ENCODE data around the gene SRC.

Gene SRC

DNA sequence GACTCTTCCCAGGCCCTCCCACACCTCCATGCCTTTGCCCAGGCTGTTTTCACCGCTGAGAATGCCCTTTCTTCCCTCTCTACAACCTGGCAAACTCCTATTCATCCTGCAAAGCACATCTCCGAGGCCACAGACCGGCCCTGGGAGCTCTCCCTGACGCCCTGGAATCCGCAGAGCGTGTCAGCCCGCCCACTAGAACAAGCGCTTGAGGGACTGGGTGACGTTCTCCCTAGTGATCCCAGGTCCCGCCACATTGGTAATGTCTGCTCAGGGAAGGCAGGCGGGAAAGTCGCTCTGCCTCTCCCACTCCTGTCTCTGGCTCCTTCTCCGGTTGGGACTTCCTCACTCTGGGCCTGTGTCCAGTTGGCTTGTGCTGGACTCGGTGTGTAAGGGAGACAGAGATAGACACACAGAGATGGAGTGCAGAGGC lies 61.6 kb downstream of the SRC start:
- DNase-seq (ENCODE audit: low read depth in 1 of 2, low spot score in 1 of 2), result no peak

DNA sequence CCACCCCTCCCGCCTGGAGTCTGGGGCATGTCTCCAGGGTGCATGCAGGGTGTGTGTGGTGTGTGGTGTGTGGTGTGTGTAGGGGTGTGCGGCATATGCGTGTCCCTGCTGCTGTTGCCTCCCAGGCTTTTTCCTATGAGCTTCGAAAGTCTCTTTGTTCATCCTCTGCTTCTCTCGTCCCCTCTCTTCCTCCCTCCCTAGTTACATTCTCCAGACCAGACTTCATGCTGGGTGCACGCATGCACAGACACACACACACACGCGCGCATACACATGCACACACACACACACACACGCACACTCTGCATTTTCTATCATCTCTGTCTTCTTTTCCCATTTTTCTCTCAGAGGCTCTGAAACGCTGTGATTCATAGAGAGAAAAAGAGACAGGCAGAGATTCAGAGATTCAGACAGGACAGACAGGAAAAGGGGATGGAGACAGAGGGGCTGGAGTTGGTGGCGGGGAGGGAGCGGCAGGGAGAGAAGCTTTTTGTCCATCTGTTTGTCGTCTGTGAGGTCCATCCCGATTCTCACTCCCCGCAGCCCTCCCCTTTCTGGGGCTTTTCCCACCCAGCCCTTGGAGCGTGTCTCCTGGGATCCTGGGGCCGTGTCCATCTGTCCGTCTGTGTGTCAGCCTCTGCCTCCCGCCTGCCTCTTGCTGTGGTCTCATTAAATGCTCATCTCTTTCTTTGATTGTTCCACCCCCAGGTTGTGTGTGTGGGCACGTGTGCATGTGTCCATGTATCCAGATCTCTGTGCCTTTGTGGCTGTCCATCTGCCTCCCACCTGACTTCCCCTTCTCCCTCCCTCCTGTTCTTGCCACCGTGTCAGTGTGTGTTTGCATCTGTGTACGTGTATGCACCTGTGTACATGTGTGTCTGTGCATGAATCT lies 62.6 kb downstream of the SRC start:
- DNase-seq (ENCODE audit: low read depth in 1 of 2, low spot score in 1 of 2), result no peak

DNA sequence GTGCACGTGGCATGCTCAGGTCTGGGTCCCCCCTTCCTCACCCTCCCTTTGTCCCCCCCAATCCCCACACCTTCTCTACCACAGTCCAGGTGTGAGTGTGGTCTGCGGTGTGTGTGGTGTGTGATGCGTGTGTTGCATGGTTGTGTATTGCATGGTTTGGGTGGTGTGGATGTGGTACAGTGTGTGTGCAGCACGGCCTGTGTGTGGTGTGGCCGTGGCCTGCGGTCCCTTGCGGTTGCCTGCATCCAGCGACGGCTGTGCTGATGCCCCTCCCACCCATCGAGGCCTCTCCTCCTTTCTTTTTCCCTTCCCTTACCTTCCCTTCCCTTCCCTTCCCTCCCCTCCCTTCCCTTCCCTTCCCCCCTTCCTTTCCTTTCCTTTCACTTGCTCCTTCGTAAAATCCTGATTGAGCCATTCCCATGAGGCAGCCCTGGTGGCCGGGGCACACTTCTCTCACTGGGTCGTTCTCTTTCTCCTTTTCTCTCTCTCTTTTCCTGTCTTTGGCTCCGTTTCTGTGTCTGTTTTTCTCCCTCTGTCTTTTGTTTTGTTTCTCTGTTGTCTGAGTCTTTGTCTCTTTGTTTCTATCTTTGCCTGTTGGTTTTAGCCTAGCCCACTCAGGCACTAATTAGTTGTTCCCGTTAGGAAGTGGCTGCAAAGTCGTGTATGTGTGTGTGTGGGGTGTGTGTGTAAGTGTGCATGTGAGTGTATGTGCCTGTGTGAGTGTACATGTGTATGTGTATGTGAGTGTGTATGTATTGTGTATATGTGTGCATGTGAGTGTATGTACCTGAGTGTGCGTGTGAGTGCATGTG lies 65.7 kb downstream of the SRC start:
- no peak for DNase-seq (ENCODE audit: low read depth in 1 of 2, low spot score in 1 of 2)

DNA sequence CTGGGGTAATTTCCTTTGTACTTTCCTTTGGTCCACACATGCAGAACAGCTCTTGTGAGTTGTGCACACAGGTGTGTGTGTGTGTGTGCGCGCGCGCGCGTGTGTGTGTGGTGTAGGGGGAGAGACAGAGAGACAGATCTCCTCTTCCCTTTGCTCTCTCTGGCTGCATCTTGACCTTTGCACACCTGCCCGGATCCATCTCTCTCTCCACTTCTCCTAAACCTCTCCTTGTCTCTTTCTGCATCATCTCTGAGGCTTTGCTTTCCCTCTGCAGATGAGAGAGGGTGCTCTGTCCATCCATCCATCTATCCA lies 67.0 kb downstream of the SRC start:
- no peak for DNase-seq (ENCODE audit: low read depth in 1 of 2, low spot score in 1 of 2)

DNA sequence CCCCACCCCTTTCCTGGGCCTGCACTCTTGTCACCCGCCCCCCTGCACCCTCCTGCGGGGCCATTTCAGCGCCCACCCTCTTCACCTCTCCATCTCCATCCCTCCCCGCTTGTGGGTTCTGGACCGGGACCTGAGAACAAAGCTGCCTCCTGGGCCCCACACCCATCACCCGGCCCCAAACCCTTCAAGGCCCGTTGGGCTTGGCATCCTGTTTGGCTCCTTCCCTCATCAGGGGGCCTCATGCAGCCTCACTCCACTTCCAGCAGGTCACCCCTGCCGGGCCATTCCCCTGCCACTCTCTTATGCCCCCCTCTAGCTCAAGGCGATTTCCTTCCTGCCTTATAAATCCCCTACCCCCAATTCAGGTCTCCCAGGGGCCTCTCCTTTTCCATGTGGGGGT lies 67.4 kb downstream of the SRC start:
- no peak for DNase-seq (ENCODE audit: low read depth in 1 of 2, low spot score in 1 of 2)

DNA sequence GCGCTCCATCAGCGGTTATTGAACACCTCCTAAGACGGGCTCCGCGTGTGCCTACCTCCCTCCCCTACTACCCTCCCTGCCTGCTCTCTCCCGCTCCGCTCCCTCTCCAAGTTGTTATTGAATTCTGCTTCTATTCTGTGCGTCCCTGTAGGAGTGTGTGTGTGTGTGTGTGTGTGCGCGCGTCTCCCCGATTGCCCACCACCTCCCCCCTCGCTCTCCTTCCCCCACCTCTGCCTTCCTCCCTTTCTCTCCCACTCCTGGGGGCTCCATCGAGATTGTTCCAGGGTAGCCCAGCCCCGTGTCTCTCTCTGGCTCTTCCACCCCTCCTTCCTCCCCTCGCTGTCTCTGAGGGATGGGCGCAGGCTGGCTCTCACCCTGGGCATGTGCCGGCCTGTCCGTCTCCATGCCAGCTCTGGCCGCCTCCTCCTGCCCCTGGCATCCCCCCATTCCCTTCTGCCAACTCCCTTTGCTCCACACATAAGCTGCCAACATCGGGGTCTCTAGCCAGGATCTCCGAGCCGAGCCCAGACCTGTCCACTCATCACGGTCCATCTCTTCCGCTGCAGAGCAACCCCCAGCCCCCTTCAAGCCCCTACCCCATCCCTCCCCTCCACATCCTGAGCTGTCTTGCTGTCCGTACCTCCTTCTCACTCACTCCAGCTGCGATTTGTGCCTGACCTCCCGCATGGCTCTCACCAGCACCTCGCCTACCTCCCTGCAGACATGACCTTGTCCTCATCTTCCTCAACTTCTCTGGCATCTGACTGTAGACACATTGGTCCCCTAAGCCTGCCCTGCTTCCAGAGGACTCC lies 68.5 kb downstream of the SRC start:
- no peak for DNase-seq (ENCODE audit: low read depth in 1 of 2, low spot score in 1 of 2)

DNA sequence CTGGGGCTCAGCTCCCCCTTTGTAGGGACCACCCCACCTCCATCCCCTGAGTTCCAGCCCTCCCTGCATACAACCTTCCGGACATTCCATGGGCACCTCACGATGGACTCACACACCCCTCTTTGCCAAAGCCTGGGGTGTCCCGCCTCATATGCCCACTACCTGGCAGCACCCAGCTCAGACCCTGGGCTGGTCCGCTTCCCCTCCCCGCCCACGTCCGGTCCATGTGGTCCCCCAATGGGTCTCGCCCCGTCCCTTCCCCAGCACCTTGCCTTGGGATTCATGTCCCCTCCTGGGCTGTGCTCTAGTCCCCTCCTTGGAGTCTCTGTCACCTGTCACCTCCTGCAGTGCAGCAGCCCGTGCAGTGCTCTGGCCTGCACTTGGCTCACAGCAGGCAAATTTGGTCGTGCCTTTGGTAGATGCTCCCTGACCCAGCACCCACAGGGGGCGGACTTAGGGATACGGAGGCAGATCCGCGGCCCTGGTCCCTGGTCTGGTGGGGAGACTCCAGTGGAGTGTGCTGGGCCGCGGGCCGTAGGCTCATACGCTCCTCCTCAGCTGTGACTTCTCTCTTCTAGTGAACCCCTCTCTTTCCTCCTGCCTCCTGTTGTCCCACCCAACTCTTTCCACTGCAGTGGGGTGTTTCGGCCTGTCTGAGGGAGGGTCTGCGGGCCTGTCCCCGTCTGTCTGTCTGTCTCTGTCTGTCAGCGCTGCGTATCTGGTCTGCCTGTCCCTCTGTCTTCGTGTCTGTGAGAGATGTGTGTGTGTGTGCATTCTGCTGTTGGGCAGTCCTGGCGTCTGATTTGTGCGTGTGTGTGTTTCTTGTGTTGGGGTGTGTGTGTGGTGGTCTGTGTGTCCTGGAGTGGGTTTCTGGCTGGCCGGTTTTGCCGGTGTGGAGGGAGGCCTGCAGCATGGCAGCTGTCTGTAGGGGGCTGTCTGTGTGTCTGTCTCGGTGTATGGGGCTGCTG lies 69.5 kb downstream of the SRC start:
- no peak for DNase-seq (ENCODE audit: low read depth in 1 of 2, low spot score in 1 of 2)

DNA sequence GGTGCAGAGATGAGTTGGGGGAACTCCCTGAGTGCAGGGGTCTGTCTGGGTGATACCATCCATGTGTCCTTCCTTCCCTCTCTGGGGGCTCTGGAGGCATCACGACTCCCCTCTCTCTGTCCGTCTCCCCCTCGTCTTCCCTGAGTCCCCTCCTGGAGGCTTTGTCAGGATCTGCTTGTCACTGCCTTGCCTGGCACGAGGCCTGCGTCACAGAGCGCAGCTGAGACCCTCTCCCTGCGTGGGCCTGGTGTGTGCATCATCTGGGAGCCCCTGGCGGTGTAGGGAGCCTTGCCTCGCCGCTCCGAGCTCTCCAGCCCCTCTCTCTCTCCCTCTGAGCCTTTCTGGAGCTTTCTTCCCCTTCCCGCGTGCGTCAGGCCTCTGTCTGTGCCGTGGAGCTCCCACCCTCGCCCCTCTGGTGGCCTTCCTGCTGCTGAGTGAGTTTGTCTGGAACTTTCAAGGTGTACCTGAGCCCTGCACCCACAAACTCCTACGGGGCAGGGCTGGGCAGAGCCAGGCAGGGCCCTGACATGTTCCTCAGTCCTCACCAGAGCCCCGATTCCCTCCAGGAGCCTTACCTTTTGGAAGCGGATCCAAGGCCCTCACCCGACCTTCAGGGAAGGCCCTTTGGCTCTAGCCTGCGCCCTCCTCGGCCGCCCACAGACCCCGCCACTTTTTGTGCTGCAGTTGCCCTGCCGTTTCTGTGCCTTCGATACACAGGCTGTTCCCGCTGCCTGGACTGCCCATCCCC lies 70.3 kb downstream of the SRC start:
- DNase-seq (ENCODE audit: low read depth in 1 of 2, low spot score in 1 of 2), result no peak

DNA sequence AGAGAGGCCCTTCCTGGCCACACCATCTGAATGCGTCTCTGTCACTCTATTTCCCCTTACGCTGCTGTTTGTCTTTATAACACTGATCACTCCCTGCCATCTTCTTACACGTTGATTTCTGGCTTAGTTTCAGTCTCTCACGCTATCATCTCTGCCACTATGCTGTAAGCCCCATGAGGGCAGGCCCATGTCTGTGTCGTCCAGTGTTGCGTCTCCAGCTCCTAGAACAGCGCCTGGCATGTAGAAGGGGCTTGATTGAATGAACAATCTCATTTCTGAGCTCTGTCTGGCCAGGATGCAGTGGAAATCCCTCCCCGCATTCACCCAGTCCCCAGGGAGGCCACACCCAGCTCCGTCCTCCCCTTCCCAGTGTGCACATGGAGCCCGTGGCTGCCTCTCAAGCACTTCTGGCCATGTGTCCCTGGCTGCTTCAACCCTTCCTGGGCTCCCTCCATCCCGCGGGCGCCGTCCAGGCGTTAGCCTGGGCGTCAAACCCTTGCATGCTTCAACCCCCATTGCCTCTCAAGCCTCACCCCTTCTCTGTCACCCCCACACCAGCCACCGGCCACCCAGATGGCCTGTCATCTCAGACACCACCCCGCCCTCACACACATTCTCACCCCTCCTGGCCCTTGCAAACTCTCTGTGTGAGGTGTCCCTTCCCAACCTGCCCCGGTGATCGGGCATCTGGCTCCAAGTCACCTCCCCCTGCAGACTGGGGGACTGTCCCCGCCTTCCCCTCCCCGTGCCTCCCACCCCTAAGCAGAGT lies 71.1 kb downstream of the SRC start:
- no peak for DNase-seq (ENCODE audit: low read depth in 1 of 2, low spot score in 1 of 2)

DNA sequence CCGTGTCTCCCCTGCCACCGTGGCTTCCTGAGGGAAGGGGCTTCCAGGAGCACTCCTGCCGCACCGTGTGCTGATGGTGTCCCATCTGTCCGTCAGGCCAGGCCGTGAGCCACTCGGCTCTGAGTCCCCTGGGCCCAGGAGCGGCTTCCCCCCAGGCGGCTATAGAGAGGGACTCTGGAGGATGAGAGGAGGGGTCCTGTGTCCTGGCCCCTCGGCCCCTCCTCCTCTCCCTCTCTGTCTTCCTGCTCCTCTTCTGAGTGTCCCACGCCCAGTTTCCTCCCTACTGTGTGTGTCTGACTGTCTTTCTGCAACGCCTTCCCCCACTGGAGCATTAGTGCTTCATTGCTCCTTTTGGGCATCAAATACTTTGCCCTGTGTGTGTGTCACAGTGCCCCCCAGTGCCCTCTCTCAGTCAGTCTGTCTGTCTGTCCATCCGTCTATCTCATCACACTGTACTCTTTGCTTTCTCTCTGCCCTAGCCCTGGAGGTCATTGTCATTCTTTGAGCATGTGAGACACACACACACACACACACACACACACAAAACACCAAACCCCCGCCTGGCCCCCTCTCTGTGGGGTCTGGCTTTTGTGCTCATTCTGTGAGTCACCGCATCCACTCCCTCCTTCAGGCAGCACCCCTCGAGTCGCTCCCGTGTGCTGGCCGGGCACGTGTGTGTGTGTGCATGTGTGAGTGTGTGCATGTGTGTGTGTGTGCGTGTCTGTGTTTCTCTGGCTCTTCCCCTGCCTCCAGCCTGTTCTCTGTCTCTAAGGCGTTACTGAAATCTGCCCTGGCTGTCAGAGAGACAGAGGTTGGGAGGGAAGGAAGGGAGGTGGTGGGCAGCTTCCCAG lies 71.9 kb downstream of the SRC start:
- DNase-seq (ENCODE audit: low read depth in 1 of 2, low spot score in 1 of 2), result no peak

DNA sequence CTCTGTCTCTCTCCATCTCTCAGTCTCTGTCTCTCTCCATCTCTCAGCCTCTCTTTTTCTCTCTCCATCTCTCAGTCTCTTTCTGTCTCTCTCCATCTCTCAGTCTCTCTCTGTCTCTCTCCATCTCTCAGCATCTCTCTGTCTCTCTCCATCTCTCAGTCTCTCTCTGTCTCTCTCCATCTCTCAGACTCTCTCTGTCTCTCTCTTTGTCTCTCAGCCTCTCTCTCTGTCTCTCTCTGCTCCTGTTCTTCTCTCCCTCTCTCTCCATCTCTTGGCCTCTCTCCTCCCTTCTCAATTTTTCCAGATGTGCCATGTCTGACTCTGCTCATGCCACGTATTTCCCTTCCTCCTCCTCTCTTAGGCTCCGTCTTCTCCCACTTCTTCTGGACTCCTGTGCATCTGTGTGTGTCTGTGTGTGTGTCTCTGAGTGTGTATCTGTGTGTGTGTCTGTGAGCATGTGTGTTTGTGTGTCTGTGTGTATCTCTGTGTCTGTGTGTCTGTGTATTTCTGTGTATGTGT lies 72.7 kb downstream of the SRC start:
- DNase-seq (ENCODE audit: low read depth in 1 of 2, low spot score in 1 of 2), result no peak

DNA sequence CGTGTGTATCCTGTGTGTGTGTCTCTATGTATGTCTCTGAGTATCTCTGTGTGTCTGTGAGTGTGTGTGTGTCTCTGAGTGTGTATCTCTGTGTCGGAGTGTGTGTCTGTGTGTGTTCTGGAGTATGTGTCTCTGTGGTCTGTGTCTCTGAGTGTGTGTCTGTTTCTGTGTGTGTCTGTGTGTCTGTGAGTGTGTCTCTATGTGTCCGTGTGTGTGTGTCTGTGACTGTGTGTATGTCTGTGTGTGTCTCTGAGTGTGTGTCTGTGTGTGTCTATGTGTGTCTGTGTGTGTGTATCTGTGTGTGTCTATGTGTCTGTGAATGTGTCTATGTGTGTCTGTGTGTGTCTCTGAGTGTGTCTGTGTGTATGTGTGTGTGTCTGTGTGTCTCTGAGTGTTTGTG lies 73.4 kb downstream of the SRC start:
- no peak for DNase-seq (ENCODE audit: low read depth in 1 of 2, low spot score in 1 of 2)

DNA sequence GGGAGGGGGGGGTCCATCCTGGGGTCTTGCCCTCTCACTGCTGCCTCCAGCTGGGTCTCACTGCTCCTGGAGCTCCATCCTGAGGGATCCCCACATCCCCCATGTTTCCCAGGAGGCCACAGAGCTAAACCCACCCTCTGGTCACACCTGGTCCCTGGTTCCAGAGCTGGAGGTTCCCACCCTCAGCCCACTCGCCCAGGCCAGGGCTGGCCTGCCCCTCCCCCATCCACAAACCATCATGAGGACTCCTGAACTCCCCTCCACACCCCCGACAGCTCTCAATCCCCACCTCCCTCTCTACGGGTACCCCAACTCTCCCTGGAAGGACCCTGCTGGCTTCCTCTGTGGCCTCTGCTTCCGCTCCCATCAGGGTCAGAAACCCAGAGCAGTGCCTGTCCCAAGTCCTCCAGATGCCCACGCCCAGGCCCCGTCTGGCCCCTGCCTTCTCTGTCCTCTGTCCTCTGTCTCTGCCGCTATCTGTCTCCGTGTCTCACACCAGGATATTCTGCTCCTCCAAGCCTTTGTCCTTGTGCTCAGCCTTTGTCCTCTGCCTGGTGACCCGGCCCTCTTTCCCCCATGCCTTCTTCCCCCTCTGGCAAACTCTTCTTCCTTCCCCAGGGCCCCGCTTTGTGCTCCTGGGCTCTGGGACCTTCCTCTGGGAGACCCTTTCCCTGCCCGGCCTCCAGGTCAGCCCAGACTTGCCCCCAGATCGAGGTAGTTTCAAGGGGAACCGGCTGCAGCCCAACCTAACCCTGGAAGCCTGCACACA lies 74.0 kb downstream of the SRC start:
- DNase-seq (ENCODE audit: low read depth in 1 of 2, low spot score in 1 of 2), result no peak

DNA sequence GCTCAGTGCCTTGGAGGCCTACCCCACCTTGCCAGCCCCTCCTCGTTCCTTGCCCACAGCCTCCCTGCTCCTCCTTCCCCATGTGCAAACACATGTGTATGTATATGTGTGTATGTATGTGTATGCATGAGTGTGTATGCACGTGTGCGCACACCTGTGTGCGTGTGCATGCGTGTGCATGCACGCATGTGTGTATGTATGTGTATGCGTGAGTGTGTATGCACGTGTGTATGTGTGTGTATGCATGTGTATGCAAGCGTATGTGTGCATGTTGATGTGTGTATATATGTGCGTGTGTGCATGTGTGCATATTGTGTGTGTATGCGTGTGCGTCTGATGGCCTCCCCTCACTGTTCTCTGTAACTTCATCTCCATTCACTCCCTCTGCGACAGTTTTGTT lies 74.7 kb downstream of the SRC start:
- no peak for DNase-seq (ENCODE audit: low read depth in 1 of 2, low spot score in 1 of 2)

DNA sequence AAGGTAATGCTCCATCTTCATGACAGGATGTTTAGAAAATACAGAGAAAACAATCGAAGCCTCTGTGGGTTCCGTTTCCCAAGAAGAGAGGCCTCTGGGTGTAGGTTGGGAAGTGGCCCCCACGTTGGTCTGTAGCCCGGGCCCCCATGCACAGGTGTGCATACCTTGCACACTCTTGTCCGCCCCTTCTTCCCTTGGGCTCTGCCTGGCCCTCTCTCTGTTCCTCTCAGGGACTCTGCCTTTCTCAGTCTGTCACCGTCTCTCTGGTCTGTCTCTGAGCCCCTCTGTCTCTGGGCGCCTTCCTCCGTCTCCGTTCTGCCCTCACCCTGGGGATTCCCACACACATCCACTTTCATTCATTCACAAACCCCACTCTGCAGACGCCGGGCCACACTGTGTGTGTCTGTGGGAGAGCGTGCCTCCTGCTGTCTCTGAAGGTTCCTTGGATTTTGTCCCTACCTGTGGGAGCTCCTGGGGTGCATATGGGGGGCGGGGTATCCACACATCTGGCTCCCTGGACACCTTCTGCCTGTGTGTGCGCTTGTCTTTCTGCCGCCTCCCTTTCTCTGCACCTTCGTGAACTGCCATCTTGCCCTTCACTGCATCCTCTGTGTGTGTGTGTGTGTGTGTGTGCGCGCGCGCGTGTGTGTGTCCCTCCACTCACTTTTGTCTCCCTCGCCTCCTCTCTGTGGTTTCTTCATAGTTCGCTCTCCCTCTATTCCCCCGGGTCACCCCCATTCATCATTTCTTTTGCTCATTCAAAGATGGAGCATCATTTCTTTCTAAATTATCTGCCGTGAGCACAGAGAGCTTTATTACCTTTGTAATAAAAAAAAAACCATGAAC lies 75.3 kb downstream of the SRC start:
- DNase-seq (ENCODE audit: low read depth in 1 of 2, low spot score in 1 of 2), result no peak

DNA sequence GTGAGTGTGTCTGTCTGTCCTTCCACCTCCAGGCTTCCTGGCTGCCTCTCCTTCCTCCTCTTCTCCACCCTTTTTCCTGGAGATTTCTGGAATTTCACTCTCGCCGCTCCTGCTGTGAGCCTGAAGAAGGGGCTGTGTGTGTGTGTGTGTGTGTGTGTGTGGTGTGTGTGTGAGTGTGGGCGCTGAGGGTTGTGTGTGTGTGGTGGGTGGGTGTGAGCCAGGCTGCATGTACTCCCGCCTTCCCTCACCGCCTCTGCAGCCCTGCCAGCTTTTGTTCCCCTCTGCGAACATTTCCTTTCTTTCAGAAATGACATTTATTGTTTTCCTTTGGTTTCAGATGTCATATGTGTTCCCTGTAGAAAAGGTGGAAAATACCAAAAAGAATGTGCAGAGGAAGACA lies 76.0 kb downstream of the SRC start:
- no peak for DNase-seq (ENCODE audit: low read depth in 1 of 2, low spot score in 1 of 2)

Measured in activated CD4-positive, alpha-beta T cell treated with anti-CD3 and anti-CD28 coated beads, Interleukin-2, amount 50 U/mL, for 24 hours (primary cell).